Left renal pelvis (tissue), 4 donors: ENCODE results near the gene CLIP2. TPM values are rescaled to one million over a fixed set of nuclear protein-coding genes. Genes with fewer than 3 reads are reported as not detected.
"Not testable (repeated sequence)": the region's sequence is repeated elsewhere in the genome, so short reads cannot be mapped to it uniquely, and the experiment has no call there.

Experiments used
- DNase-seq, 4 donors: peaks; one replicate each; pipeline ENCODE4 v3.0.0-alpha.2; 2013; ENCODE audit warnings: low read depth in 4 of 4, low spot score in 3 of 4
- polyA plus RNA-seq, 4 donors: library from polyadenylated mRNA; unstranded; fragments of 120-200 nt; gene quantifications; one replicate each; pipeline ENCODE4 v1.2.1, GENCODE V29; 2013; ENCODE audit not compliant: insufficient read length in 4 of 4

The CLIP2 gene
- polyA plus RNA-seq, 4 donors: 21.8 to 30.2 (median 26.4) TPM

DNA sequence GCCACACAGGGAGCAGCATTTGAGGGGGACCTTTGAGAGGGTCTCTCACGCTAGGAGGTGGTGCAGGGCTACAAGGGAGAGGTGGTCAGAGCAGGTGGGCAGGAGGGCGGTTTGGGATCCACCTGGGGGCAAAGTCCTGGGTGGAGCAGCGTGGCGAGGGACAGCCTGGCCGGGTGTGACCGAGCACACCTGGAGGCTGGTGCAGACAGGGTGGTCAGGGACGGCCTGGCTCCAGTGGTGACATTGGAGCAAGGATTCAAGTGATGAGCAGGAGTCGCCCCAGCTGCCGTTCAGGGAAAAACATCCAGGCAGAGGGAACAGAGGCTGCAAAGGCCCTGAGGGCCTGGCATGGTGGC is 36.0 kb downstream of the CLIP2 start:
- DNase-seq: no peak

GRCh38 chr7:74329225-74329624 is 40.0 kb downstream of the CLIP2 start:
- DNase-seq: no peak

DNA sequence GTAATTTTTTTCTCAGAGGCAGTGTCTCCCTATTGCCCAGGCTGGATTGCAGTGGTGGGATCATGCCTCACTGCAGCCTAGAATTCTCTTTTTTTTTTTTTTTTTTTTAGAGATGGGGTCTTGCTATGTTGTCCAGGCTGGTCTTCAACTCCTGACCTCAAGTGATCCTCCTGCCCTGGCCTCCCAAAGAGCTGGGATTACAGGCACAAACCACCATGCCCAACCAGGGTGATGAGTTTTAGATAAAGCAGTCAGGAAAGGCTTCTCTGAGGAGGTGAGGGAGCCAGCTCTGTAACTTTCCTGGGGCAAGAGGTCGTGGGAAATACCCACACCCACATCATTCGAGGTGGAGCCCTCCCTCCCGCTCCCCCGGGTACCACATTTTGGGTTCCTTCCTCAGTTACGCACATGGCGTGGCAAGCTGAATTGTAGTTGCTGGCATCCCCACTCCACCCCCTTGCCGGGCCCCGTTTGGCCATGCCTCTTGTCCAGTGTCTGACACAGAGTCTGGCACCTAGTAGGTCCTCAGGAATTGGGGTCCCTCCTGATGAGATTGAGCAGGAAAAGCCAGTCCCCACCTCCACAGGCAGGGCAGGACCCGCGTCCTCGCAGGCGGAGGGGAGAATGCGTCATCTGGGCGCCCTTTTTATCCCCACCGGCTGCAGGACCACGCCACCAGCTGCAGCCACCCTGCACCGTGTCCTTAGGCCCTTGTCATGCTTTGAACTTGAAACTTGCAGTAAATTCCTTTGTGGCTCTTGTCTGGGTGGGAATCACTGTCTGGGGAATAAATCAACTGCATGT is 43.4 kb downstream of the CLIP2 start:
- peak in 1 of 4 donors; percentile 2 for DNase-seq

- no peak for DNase-seq
Measured at GRCh38 chr7:74334030-74334429, 44.8 kb downstream of the CLIP2 start.

- no peak for DNase-seq
Measured at GRCh38 chr7:74337926-74338325, 48.7 kb downstream of the CLIP2 start.

- no peak for DNase-seq
Measured at GRCh38 chr7:74338366-74339108, 49.3 kb downstream of the CLIP2 start.

DNA sequence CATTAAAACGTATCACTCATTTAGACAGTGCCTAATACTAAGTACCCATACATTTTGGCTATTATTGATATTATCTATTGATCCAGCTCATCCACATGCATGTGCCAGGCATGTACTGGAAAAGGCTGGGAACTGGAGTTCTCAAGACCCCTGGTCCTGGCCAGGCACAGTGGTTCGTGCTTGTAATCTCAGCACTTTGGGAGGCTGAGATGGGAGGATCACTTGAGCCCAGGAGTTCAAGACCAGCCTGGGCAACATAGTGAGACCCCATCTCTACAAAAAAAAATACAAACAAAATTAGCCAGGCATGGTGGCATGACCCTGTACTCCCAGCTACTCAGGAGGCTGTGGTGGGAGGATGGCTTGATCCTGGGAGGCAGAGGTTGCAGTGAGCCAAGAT is 50.4 kb downstream of the CLIP2 start:
- DNase-seq: not testable (repeated sequence)

DNA sequence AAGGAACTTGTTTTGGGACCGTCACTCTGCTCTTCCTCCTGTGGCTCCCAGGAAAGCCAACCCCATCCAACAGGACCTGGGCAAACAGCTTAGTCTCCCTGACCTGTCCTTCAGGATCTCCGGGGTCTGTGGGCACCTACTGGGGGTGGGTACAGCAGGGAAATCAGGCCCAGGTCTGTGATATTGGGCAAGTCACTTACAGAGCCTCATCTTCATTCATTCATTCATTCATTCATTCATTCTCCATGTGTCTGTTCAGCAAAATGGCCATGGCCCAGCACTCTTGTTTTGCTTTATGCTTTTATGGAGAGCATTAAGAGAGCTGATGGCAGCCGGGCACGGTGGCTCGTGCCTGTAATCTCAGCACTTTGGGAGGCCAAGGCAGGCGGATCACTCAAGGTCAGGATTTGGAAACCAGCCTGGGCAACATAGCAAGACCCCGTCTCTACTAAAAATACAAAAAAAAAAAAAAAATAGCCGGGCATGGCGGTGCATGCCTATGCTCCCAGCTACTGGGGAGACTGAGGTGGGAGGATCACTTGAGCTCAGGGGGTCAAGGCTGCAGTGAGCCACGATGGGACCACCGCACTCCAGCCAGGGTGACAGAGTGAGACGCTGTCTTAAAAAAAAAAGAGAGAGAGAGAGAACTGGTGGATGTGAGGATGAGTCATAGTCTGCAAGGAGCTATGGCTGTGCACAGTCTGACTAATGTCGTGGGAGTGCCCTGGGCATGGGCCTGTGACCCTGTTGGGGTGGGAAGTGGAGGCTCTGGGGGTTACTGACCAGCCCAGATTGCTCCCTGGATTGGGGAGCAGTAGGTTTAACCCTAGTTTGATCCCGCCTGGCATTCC is 54.3 kb downstream of the CLIP2 start:
- DNase-seq: no peak

- no peak for DNase-seq
Measured at GRCh38 chr7:74344132-74344496, 54.9 kb downstream of the CLIP2 start.

DNA sequence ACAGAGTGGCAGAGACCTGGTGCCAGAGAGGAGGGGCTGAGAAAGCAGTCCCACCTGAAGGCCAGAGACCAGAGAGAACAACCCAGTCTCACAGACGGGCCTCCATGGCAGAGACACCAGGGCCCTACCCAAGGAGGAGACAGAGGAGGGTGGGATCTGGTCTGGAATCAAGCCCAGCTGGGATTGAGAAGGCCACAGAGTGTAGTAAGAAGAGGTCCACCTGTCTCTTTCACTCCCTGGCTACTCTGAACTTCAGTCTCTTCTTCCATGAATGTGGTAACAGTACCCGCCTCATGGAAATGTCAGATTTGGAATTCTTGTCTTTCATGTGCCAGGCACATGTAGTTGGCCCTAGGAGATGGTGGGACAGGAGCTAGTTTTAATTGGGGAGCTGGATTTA is 55.6 kb downstream of the CLIP2 start:
- DNase-seq: no peak

DNA sequence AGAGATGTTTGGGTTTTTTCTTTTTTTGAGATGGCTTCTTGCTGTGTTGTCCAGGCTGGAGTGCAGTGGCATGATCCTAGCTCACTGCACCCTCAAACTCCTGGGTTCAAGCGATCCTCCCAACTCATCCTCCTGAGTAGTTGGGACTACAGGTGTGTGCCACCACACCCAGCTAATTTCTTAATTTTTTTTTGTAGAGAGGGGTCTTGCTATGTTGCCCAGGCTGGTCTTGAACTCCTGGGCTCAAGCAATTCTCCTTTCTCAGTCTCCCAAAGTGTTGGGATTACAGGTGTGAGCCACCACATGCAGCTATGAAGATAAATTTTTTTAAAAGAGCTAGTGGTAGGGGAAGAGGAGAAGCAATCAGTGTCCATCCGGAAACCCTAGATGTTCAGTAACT is 56.8 kb downstream of the CLIP2 start:
- no peak for DNase-seq

- DNase-seq: no peak
Measured at GRCh38 chr7:74349621-74350020, 60.4 kb downstream of the CLIP2 start.

- DNase-seq: no peak
Measured at GRCh38 chr7:74350751-74351150, 61.5 kb downstream of the CLIP2 start.

DNA sequence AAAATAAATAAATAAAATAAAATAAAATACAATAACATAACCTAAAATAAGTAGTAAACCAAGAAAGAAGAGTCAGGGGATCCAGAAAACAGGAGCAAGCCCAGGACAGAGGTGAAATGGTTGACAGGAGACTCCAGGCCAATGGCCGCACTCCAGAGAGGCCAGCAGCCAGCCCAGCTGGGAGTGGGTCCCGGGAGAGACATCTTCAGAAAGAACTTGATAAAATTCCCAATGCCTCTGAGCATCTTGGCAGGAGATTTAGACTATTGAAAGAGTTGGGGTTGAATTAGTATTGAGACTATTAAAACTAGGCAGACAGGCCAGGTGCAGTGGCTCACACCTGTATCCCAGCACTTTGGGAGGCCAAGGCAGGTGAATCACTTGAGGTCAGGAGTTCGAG is 62.6 kb downstream of the CLIP2 start:
- DNase-seq: no peak

GRCh38 chr7:74352551-74353138 is 63.4 kb downstream of the CLIP2 start:
- not testable (repeated sequence) for DNase-seq

GRCh38 chr7:74354009-74354408 is 64.8 kb downstream of the CLIP2 start:
- DNase-seq: no peak

DNA sequence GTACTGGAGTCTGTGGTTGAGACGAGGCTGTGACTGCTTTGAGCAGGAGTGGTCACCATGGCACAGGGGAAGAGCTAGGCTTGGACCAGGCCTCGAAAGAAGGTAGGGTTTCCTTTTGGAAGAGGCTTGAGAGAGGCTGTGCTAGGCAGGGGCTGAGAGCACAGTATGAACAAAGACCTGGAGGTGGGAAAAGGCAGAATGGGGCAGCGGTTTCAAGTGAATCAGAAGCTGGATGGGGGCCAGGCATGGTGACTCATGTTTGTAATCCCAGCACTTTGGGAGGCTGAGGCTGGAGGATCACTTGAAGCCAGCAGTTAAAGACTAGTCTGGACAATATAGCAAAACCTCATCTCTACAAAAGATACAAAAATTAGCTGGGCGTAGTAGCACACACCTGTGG is 65.9 kb downstream of the CLIP2 start:
- DNase-seq: no peak

DNA sequence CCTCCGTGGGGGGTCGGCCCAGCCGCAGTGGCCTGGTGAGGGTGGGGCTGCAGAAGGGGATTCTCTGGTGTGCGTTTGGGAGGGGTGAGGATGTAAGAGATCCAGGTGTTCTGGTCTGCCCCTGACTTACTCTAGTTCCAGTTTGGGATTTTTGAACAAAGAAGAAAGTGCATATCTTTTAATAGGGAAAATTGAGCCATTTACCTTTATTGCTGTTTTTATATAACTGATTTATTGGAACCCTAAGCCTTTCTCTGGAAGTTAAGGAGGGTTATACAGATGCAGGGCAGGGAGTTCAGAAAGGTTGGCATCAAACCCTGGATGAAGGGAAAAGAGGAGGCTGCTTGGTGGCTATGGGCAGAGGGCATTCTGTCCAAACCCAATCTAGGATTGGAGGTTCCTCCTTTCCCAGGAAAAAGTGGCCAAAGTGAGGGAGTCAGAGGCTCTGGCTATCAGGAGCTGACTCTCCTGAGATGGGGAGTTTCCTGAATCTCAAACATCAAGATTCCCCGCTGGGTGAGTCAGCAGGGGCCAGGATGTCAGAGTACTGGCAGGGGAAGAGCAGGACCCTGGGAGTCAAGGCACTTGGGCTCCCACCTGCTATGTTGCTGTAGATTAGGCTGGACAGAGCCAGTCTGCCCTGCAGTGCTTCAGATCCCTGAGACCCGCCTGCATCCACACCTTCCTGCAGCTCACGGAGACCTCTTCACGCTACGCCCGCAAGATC is 67.5 kb downstream of the CLIP2 start:
- DNase-seq: no peak

- no peak for DNase-seq
Measured at GRCh38 chr7:74360008-74360407, 70.8 kb downstream of the CLIP2 start.

DNA sequence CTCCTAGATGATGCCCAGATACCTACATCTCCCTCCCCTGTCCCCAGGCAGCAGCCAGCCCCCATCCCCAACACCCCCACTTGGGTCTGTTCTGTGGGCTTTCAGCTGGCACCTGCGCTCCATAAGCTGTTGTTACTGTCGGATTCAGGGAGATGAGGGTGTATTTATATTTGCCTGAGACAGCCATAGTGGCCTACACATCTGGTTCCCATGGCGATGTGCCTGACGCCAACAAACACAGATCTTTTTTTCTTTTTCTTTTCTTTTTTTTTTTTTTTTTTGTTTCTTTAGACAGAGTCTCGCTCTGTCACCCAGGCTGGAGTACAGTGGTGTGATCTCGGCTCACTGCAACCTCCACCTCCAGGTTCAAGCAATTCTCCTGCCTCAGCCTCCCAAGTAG is 73.1 kb downstream of the CLIP2 start:
- no peak for DNase-seq
